T-helper 2 cell treated with Interferon-gamma antibody and Interleukin-4, amounts not matched to agents 5 μg/mL and 100 μg/mL, for 36 hours (primary cell): ENCODE data around the gene SH2D3A.

Experiments
- DNase-seq: peaks from one replicate; pipeline ENCODE4 v3.0.0; 2021; ENCODE audit warnings: low spot score
- H3K27ac Mint-ChIP-seq: one replicate; pipeline ENCODE4 v1.8.0; 2021; ENCODE audit warnings: mild to moderate bottlenecking, mixed read lengths
- H3K27me3 Mint-ChIP-seq: one replicate; pipeline ENCODE4 v1.8.0; 2021; ENCODE audit warnings: low read depth, mixed read lengths
- H3K36me3 Mint-ChIP-seq: one replicate; pipeline ENCODE4 v1.8.0; 2021; ENCODE audit warnings: low read depth, mixed read lengths
- H3K4me1 Mint-ChIP-seq: one replicate; pipeline ENCODE4 v1.8.0; 2021; ENCODE audit warnings: low read depth, mixed read lengths
- H3K4me3 Mint-ChIP-seq: one replicate; pipeline ENCODE4 v1.8.0; 2022; ENCODE audit warnings: mild to moderate bottlenecking, moderate library complexity, mixed read lengths
- H3K9me3 Mint-ChIP-seq: one replicate; pipeline ENCODE4 v1.8.0; 2021; ENCODE audit warnings: mixed read lengths

The SH2D3A gene

DNA sequence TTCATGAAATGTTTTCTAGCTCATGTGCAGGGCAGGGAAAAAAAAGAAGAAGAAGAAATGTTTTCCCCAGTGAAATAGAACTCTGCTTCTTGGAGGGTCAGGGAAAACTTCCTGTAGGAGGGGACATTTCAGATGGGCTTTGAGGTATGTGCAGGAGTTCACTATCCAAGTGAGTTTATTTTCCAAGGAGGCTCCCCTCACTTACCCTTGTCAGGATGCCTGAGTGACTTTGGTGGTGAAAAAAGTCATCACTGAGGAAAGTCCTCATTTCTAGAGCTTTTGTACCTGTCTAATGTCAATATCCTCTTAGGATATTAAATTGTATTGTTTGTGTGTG lies 46.1 kb downstream of the SH2D3A start:
- DNase-seq, result no peak
- peaks cover 1% of the 10 kb centered on the region for H3K27me3 Mint-ChIP-seq
- no peak overlapping the region for H3K27ac Mint-ChIP-seq
- H3K4me3 Mint-ChIP-seq, result no peak overlapping the region
- no peaks in the 10 kb centered on the region for H3K36me3 Mint-ChIP-seq
- no peaks in the 10 kb centered on the region for H3K9me3 Mint-ChIP-seq
- H3K4me1 Mint-ChIP-seq, result peaks cover 16% of the 10 kb centered on the region

GRCh38 chr19:6720369-6721137 lies 46.7 kb downstream of the SH2D3A start, which contains the start of gene C3:
C3 (minus strand) TSS chr19:6720650; CDS start chr19:6720589, 61 bp downstream.
- DNase-seq, result no peak
- Mint-ChIP-seq H3K4me1 (peaks cover 16% of the 10 kb centered on the region), H3K4me3 (no peak within 1 kb of the TSS), H3K27me3 (peaks cover 1% of the 10 kb centered on the region), H3K9me3 (no peaks in the 10 kb centered on the region), H3K36me3 (no peaks in the 10 kb centered on the region), H3K27ac (no peak within 1 kb of the TSS)

DNA sequence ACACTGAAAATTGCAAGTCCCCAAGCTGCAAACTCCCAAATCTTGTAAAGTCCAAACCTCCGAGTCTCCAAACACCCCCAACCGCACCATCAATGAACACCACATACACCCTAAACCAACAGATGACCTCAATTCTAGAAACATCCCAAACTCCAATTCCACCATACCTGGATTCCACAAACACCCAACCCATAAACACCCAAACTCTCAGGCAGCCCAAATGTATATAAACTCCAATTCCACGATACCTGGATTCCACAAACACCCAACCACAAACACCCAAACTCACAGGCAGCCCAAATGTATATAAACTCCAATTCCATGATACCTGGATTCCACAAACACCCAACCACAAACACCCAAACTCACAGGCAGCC lies 47.3 kb downstream of the SH2D3A start:
- peaks cover 14% of the 10 kb centered on the region for H3K4me1 Mint-ChIP-seq
- no peak for DNase-seq
- no peak overlapping the region for H3K4me3 Mint-ChIP-seq
- no peaks in the 10 kb centered on the region for H3K9me3 Mint-ChIP-seq
- no peak overlapping the region for H3K27ac Mint-ChIP-seq
- no peaks in the 10 kb centered on the region for H3K36me3 Mint-ChIP-seq
- H3K27me3 Mint-ChIP-seq, result peaks cover 1% of the 10 kb centered on the region

GRCh38 chr19:6719540-6719861 lies 47.7 kb downstream of the SH2D3A start:
- no peak overlapping the region for H3K4me3 Mint-ChIP-seq
- peaks cover 1% of the 10 kb centered on the region for H3K27me3 Mint-ChIP-seq
- H3K9me3 Mint-ChIP-seq, result no peaks in the 10 kb centered on the region
- H3K4me1 Mint-ChIP-seq, result peaks cover 14% of the 10 kb centered on the region
- DNase-seq, result no peak
- no peak overlapping the region for H3K27ac Mint-ChIP-seq
- no peaks in the 10 kb centered on the region for H3K36me3 Mint-ChIP-seq

GRCh38 chr19:6718741-6719539 lies 48.3 kb downstream of the SH2D3A start:
- Mint-ChIP-seq H3K36me3 (no peaks in the 10 kb centered on the region), H3K9me3 (no peaks in the 10 kb centered on the region), H3K4me3 (no peak overlapping the region), H3K27ac (peak overlapping the region; percentile 10), H3K4me1 (peaks cover 14% of the 10 kb centered on the region), H3K27me3 (peaks cover 1% of the 10 kb centered on the region)
- no peak for DNase-seq

DNA sequence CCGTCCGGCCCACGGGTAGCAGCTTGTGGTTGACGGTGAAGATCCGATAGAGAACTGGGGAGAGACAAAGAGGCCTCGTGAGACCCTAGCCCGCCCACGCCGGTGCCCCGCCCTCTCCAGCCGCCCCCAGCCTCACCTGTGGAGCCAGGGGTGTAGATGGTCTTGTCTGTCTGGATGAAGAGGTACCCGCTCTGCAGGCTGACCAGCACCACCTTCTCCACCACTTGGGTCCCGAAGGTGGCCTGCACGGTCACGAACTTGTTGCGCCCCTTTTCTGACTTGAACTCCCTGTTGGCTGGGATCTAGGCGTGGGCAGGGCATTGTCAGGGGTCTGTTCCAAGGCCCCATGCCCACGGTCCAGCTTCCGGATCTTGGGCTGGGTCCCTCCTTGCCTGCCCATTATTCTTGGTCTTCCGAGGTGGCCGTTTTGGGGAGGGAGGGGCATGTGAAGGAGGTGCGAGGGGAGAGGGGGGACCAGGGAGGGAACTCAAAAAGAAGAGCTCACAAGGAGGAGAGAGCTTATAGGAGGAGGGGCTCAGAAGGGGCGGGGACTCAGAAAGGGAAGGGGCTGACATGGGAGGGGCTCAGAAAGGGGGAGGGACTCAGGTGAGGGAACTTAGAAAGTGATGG lies 49.0 kb downstream of the SH2D3A start:
- no peak for DNase-seq

GRCh38 chr19:6717441-6717971 lies 49.7 kb downstream of the SH2D3A start:
- H3K36me3 Mint-ChIP-seq, result no peaks in the 10 kb centered on the region
- H3K27me3 Mint-ChIP-seq, result peaks cover 1% of the 10 kb centered on the region
- H3K4me1 Mint-ChIP-seq, result peaks cover 14% of the 10 kb centered on the region
- no peak for DNase-seq
- no peak overlapping the region for H3K27ac Mint-ChIP-seq
- H3K4me3 Mint-ChIP-seq, result no peak overlapping the region
- no peaks in the 10 kb centered on the region for H3K9me3 Mint-ChIP-seq

More for the DNA sequence above, 49.0 kb downstream of the SH2D3A start:
- H3K9me3 Mint-ChIP-seq, result no peaks in the 10 kb centered on the region
- H3K36me3 Mint-ChIP-seq, result no peaks in the 10 kb centered on the region
- H3K4me3 Mint-ChIP-seq, result no peak overlapping the region
- peak overlapping the region; percentile 10 for H3K27ac Mint-ChIP-seq
- peaks cover 14% of the 10 kb centered on the region for H3K4me1 Mint-ChIP-seq
- H3K27me3 Mint-ChIP-seq, result peaks cover 1% of the 10 kb centered on the region

GRCh38 chr19:6717036-6717435 lies 50.2 kb downstream of the SH2D3A start:
- DNase-seq, result no peak
- peaks cover 14% of the 10 kb centered on the region for H3K4me1 Mint-ChIP-seq
- H3K27me3 Mint-ChIP-seq, result peaks cover 1% of the 10 kb centered on the region
- H3K27ac Mint-ChIP-seq, result peak overlapping the region; percentile 41
- no peak overlapping the region for H3K4me3 Mint-ChIP-seq
- no peaks in the 10 kb centered on the region for H3K36me3 Mint-ChIP-seq
- no peaks in the 10 kb centered on the region for H3K9me3 Mint-ChIP-seq

DNA sequence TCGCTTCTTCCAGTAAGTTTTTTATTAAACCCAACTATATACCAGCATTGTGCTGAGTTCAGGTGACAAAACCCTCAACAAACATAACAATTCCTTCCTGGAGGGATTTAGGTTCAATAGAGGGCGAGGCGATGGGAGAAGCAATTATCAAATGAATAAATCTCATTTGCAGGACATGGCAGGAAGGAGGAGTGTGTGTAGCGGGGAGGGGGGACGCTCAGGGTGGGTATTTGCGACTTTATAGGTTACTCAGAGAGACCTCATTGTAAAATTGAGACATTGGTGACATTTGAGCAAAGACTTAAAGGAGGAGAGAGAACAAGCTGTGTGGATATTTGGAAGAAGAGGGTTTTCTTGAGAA lies 50.6 kb downstream of the SH2D3A start:
- Mint-ChIP-seq H3K9me3 (no peaks in the 10 kb centered on the region), H3K27ac (peak overlapping the region; percentile 41), H3K4me3 (no peak overlapping the region), H3K36me3 (no peaks in the 10 kb centered on the region), H3K4me1 (peaks cover 14% of the 10 kb centered on the region), H3K27me3 (peaks cover 5% of the 10 kb centered on the region)
- no peak for DNase-seq

GRCh38 chr19:6714749-6715555 lies 52.3 kb downstream of the SH2D3A start:
- no peak for DNase-seq
- Mint-ChIP-seq H3K27ac (no peak overlapping the region), H3K4me3 (no peak overlapping the region), H3K27me3 (peaks cover 21% of the 10 kb centered on the region), H3K9me3 (no peaks in the 10 kb centered on the region), H3K4me1 (peaks cover 13% of the 10 kb centered on the region), H3K36me3 (no peaks in the 10 kb centered on the region)

DNA sequence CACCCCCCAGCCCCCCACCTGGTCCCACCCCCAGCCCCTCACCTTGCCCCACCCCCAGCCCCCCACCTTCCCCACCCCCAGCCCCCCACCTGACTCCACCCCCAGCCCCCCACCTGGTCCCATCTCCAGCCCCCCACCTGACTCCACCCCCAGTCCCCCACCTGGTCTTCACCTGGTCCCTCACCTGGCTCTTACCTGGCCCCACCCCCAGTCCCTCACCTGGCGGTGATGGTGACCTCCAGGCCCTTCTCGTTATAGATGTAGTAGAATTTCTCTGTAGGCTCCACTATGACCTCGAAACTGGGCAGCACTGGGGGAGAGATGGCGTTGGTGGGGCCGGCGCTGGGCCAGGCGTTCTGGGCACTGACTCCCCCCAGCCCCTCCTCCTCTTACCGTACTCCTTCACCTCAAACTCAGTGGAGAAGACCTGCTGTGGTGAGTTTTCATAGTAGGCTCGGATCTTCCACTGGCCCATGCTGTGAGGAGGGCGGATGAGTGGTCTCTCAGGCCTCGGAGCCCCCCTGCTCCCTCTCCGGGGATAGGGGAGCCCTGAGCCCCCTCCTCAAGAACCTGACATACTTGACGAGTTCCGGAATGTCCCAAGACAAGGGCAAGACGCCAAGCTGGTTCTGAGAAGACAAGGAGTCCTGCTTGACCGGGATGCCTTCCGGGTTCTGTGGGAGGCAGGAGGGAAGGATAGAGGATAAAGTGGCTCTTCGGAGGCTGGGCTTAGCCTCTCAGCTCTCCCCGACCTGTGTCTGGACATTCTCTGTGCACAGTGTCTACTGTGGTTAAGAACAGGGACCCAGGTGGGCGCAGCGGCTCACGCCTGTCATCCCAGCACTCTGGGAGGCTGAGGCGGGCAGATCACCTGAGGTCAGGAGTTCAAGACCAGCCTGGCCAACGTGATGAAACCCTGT lies 53.2 kb downstream of the SH2D3A start:
- Mint-ChIP-seq H3K27ac (no peak overlapping the region), H3K36me3 (no peaks in the 10 kb centered on the region), H3K4me3 (no peak overlapping the region), H3K9me3 (no peaks in the 10 kb centered on the region), H3K4me1 (peaks cover 9% of the 10 kb centered on the region), H3K27me3 (peaks cover 30% of the 10 kb centered on the region)
- no peak for DNase-seq

DNA sequence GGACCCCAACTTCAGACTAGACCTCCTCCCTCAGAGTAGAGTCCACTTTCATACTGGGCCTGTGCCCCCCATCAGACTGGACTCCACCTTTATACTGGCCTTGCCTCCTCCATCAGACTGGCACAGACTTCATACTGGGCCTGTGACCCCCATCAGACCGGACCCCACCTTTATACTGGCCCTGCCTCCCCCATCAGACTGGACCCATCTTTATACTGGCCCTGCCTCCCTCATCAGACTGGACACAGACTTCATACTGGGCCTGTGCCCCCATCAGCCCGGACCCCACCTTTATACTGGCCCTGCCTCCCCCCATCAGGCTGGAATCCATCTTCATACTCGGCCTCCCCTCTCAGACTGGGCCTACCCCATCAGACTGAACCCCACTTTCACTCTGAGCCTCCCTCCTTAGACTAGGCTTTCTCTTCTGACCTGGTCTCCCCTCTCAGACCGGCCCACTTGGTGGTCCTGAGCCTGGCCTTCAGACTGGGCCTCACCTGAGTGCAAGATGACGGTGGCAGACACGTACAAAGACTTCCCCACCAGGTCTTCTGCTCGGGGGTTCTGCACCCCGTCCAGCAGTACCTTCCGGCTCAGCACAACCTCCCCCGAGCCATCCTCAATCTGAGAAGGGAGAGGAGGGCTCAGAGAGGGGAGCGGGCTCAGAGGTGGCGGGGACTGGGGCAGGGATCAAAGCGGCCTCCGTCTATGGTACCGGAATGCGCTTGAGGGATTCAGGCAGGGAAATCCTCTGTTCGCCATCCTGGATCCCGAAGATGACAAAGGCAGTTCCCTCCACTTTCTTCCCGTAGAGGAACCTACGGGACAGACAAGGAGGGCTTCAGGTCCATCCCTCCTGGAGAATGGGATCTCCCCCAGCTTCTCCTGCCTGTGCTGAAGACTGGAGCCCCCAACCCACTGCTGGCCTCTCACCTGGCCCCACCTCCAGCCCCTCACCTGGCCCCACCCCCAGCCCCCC lies 54.3 kb downstream of the SH2D3A start:
- no peaks in the 10 kb centered on the region for H3K36me3 Mint-ChIP-seq

More for the DNA sequence above, 54.3 kb downstream of the SH2D3A start:
- DNase-seq, result no peak
- Mint-ChIP-seq H3K4me1 (peaks cover 9% of the 10 kb centered on the region), H3K27ac (no peak overlapping the region), H3K4me3 (no peak overlapping the region), H3K27me3 (peaks cover 39% of the 10 kb centered on the region), H3K9me3 (no peaks in the 10 kb centered on the region)
